ENCODE data around the gene CMKLR1.

CMKLR1 gene

GRCh38 chr12:108337235-108338223, 1.6 kb downstream of the CMKLR1 start:
- in situ Hi-C loops (cut with MboI; ENCODE audit: low sequenced_read_pairs) = no loop called here

- in situ Hi-C loops (cut with MboI; ENCODE audit: low sequenced_read_pairs) = no loop called here
Observed at GRCh38 chr12:108335349-108336119, 3.6 kb downstream of the CMKLR1 start.

GRCh38 chr12:108333898-108334699, 5.0 kb downstream of the CMKLR1 start:
- in situ Hi-C loops (cut with MboI; ENCODE audit: low sequenced_read_pairs) = no loop called here

- in situ Hi-C loops (cut with MboI; ENCODE audit: low sequenced_read_pairs) = no loop called here
Observed at GRCh38 chr12:108332791-108333382, 6.2 kb downstream of the CMKLR1 start.

- in situ Hi-C loops (cut with MboI; ENCODE audit: low sequenced_read_pairs) = no loop called here
Observed at GRCh38 chr12:108328420-108328819, 10.7 kb downstream of the CMKLR1 start.

- in situ Hi-C loops (cut with MboI; ENCODE audit: low sequenced_read_pairs) = no loop called here
Observed at GRCh38 chr12:108327621-108328344, 11.3 kb downstream of the CMKLR1 start.

- in situ Hi-C loops (cut with MboI; ENCODE audit: low sequenced_read_pairs) = no loop called here
Observed at GRCh38 chr12:108326254-108326750, 12.8 kb downstream of the CMKLR1 start.

- in situ Hi-C loops (cut with MboI; ENCODE audit: low sequenced_read_pairs) = no loop called here
Observed at GRCh38 chr12:108325549-108325948, 13.6 kb downstream of the CMKLR1 start.

- in situ Hi-C loops (cut with MboI; ENCODE audit: low sequenced_read_pairs) = no loop called here
Observed at GRCh38 chr12:108325018-108325358, 14.1 kb downstream of the CMKLR1 start.

- in situ Hi-C loops (cut with MboI; ENCODE audit: low sequenced_read_pairs) = no loop called here
Observed at GRCh38 chr12:108324351-108325017, 14.6 kb downstream of the CMKLR1 start.

GRCh38 chr12:108323581-108323980, 15.5 kb downstream of the CMKLR1 start:
- in situ Hi-C loops (cut with MboI; ENCODE audit: low sequenced_read_pairs) = no loop called here

GRCh38 chr12:108322998-108323397, 16.1 kb downstream of the CMKLR1 start:
- in situ Hi-C loops (cut with MboI; ENCODE audit: low sequenced_read_pairs) = no loop called here

- in situ Hi-C loops (cut with MboI; ENCODE audit: low sequenced_read_pairs) = no loop called here
Observed at GRCh38 chr12:108321688-108322087, 17.4 kb downstream of the CMKLR1 start.

- in situ Hi-C loops (cut with MboI; ENCODE audit: low sequenced_read_pairs) = no loop called here
Observed at GRCh38 chr12:108320507-108321293, 18.4 kb downstream of the CMKLR1 start.

GRCh38 chr12:108319277-108320234, 19.6 kb downstream of the CMKLR1 start:
- in situ Hi-C loops (cut with MboI; ENCODE audit: low sequenced_read_pairs) = no loop called here

GRCh38 chr12:108318472-108319275, 20.4 kb downstream of the CMKLR1 start:
- in situ Hi-C loops (cut with MboI; ENCODE audit: low sequenced_read_pairs) = no loop called here

Measured in HL-60/S4 (cell line).